T-helper 2 cell treated with Interferon-gamma antibody and Interleukin-4, amounts not matched to agents 5 μg/mL and 100 μg/mL, for 36 hours (primary cell): Measurements from ENCODE around the gene DOCK3.
"Not testable (repeated sequence)": the region's sequence is repeated elsewhere in the genome, so short reads cannot be mapped to it uniquely, and the experiment has no call there.

Source experiments
- DNase-seq: peaks from one replicate; pipeline ENCODE4 v3.0.0; 2021; ENCODE audit warnings: low spot score
- H3K27ac Mint-ChIP-seq: one replicate; pipeline ENCODE4 v1.8.0; 2021; ENCODE audit warnings: mild to moderate bottlenecking, mixed read lengths
- H3K27me3 Mint-ChIP-seq: one replicate; pipeline ENCODE4 v1.8.0; 2021; ENCODE audit warnings: low read depth, mixed read lengths
- H3K36me3 Mint-ChIP-seq: one replicate; pipeline ENCODE4 v1.8.0; 2021; ENCODE audit warnings: low read depth, mixed read lengths
- H3K4me1 Mint-ChIP-seq: one replicate; pipeline ENCODE4 v1.8.0; 2021; ENCODE audit warnings: low read depth, mixed read lengths
- H3K4me3 Mint-ChIP-seq: one replicate; pipeline ENCODE4 v1.8.0; 2022; ENCODE audit warnings: mild to moderate bottlenecking, moderate library complexity, mixed read lengths
- H3K9me3 Mint-ChIP-seq: one replicate; pipeline ENCODE4 v1.8.0; 2021; ENCODE audit warnings: mixed read lengths

The DOCK3 gene

GRCh38 chr3:51361746-51362145, 687.0 kb downstream of the DOCK3 start:
- no peaks in the 10 kb centered on the region for H3K36me3 Mint-ChIP-seq
- no peaks in the 10 kb centered on the region for H3K9me3 Mint-ChIP-seq
- no peak for DNase-seq
- no peak overlapping the region for H3K27ac Mint-ChIP-seq
- peaks cover 4% of the 10 kb centered on the region for H3K27me3 Mint-ChIP-seq
- H3K4me1 Mint-ChIP-seq = no peaks in the 10 kb centered on the region
- H3K4me3 Mint-ChIP-seq = no peak overlapping the region

- no peaks in the 10 kb centered on the region for H3K36me3 Mint-ChIP-seq
- no peaks in the 10 kb centered on the region for H3K4me1 Mint-ChIP-seq
- no peak overlapping the region for H3K4me3 Mint-ChIP-seq
- H3K27me3 Mint-ChIP-seq = peaks cover 7% of the 10 kb centered on the region
- no peaks in the 10 kb centered on the region for H3K9me3 Mint-ChIP-seq
- no peak overlapping the region for H3K27ac Mint-ChIP-seq
- DNase-seq = no peak
These were observed 687.7 kb downstream of the DOCK3 start for GRCh38 chr3:51362476-51362875.

GRCh38 chr3:51368276-51368675, 693.5 kb downstream of the DOCK3 start:
- not testable (repeated sequence) for DNase-seq, H3K27me3 Mint-ChIP-seq, H3K4me1 Mint-ChIP-seq, H3K27ac Mint-ChIP-seq, H3K9me3 Mint-ChIP-seq, H3K4me3 Mint-ChIP-seq, H3K36me3 Mint-ChIP-seq

DNA sequence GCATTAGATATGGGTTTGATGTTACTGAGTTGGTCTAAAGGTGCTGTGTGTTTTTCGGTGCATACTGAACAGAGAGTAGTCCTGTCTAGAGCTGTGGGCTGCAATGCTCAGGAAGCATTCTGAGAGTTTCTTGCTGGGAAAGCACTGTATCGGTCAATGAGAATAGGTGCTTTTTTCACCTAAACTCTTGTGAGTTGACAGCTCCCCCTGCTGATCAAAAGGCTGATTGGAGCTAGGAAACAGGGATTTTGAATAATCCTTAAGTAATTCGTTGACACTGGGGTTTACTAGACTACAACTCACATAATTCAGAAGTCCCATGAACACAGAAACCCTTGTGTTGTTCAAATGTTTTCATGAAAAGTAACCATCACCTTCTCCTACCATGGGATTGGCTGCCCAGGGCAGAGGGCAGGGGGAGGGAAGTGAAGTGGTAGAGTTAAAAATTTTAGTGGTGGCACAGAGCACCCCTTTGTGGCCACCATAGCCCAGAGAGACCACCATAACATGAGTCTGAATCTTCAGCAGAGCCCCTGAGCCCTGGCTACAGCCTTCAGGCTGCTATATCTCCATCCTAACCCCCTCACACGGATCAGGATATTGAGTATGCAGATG, 697.3 kb downstream of the DOCK3 start:
- H3K36me3 Mint-ChIP-seq = no peaks in the 10 kb centered on the region
- no peaks in the 10 kb centered on the region for H3K9me3 Mint-ChIP-seq
- H3K4me1 Mint-ChIP-seq = no peaks in the 10 kb centered on the region
- no peaks in the 10 kb centered on the region for H3K27me3 Mint-ChIP-seq
- H3K4me3 Mint-ChIP-seq = no peak overlapping the region
- no peak overlapping the region for H3K27ac Mint-ChIP-seq
- DNase-seq = no peak

DNA sequence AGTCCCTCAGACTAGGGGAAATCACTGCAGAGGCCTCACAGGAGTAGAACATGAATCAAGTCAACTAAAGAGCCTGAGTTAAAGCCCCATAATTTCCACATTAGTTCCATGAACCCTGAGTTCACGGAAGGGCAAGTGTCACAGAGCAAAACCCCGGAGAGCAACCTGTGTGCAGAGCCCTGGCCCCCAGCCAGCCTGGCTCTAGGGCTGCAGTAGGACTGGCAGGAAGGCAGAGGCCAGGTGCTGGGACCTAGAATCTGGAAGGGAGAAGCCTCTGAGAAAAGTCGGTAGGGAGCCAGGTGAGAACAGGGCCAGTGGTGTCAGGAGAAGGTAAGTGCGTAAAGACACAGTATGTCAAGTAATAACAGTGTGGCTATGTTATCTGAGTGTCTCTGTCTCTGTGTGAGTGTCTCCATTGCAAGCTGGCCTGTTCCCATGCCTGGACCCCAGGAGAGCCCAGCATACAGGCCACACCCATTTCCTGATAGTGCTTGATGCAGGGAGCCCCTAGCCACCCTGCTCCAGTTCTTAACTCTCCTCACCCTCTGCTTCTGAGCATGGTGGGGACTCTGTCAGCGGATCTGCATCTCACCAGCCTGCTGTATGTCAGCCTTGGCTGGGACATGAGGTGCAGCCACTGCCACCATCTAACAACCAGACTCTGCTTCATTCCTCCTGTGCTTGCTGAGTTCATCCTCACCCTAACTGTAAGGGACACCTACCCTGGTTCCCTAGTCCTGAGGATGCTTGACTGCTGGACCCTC, 699.1 kb downstream of the DOCK3 start:
- H3K36me3 Mint-ChIP-seq = no peaks in the 10 kb centered on the region
- H3K4me3 Mint-ChIP-seq = no peak overlapping the region
- no peaks in the 10 kb centered on the region for H3K4me1 Mint-ChIP-seq
- H3K27me3 Mint-ChIP-seq = no peaks in the 10 kb centered on the region
- no peak overlapping the region for H3K27ac Mint-ChIP-seq
- no peaks in the 10 kb centered on the region for H3K9me3 Mint-ChIP-seq
- no peak for DNase-seq

GRCh38 chr3:51374456-51374855, 699.7 kb downstream of the DOCK3 start:
- Mint-ChIP-seq H3K4me3 (no peak overlapping the region), H3K36me3 (no peaks in the 10 kb centered on the region), H3K27ac (no peak overlapping the region), H3K4me1 (peaks cover 5% of the 10 kb centered on the region), H3K27me3 (no peaks in the 10 kb centered on the region), H3K9me3 (no peaks in the 10 kb centered on the region)
- no peak for DNase-seq

GRCh38 chr3:51375136-51375535, 700.4 kb downstream of the DOCK3 start:
- no peak overlapping the region for H3K27ac Mint-ChIP-seq
- DNase-seq = no peak
- H3K27me3 Mint-ChIP-seq = no peaks in the 10 kb centered on the region
- no peaks in the 10 kb centered on the region for H3K36me3 Mint-ChIP-seq
- H3K9me3 Mint-ChIP-seq = no peaks in the 10 kb centered on the region
- H3K4me3 Mint-ChIP-seq = no peak overlapping the region
- H3K4me1 Mint-ChIP-seq = peaks cover 6% of the 10 kb centered on the region

DNA sequence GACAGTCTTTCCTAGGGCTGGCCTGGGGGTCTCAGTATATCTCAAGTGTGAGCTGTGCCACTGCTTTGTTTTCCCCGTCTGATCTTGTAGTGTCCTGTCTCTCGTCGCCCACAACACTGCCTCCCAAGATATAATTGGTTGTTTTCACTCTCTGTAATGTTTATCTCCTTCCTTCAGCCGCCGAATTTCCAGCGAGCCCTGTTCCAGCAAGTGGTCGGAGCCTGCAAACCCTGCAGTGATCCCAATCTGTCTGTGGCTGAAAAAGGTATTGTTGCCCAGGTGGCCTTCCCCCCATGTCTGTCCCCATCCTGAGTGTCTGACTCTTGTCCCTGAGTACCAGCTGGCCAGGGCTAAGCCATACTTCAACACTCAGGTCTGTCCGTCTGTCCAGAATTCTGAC, 700.8 kb downstream of the DOCK3 start:
- no peak for DNase-seq
- Mint-ChIP-seq H3K4me1 (peaks cover 6% of the 10 kb centered on the region), H3K36me3 (no peaks in the 10 kb centered on the region), H3K9me3 (no peaks in the 10 kb centered on the region), H3K27ac (no peak overlapping the region), H3K4me3 (no peak overlapping the region), H3K27me3 (no peaks in the 10 kb centered on the region)

- peaks cover 7% of the 10 kb centered on the region for H3K4me1 Mint-ChIP-seq
- no peak for DNase-seq
- no peaks in the 10 kb centered on the region for H3K9me3 Mint-ChIP-seq
- no peak overlapping the region for H3K4me3 Mint-ChIP-seq
- H3K27ac Mint-ChIP-seq = no peak overlapping the region
- H3K27me3 Mint-ChIP-seq = no peaks in the 10 kb centered on the region
- H3K36me3 Mint-ChIP-seq = no peaks in the 10 kb centered on the region
These were observed 703.3 kb downstream of the DOCK3 start for GRCh38 chr3:51378065-51378464.

- Mint-ChIP-seq H3K4me3 (no peak overlapping the region), H3K36me3 (peaks cover 2% of the 10 kb centered on the region), H3K9me3 (no peaks in the 10 kb centered on the region), H3K4me1 (peaks cover 12% of the 10 kb centered on the region), H3K27ac (no peak overlapping the region), H3K27me3 (no peaks in the 10 kb centered on the region)
- no peak for DNase-seq
These were observed 704.0 kb downstream of the DOCK3 start for GRCh38 chr3:51378726-51379125.

GRCh38 chr3:51379301-51379700, 704.6 kb downstream of the DOCK3 start:
- Mint-ChIP-seq H3K9me3 (no peaks in the 10 kb centered on the region), H3K36me3 (peaks cover 7% of the 10 kb centered on the region), H3K27ac (no peak overlapping the region), H3K4me3 (no peak overlapping the region), H3K4me1 (peaks cover 16% of the 10 kb centered on the region), H3K27me3 (no peaks in the 10 kb centered on the region)
- no peak for DNase-seq

- Mint-ChIP-seq H3K27me3 (no peaks in the 10 kb centered on the region), H3K4me3 (no peak overlapping the region), H3K27ac (no peak overlapping the region), H3K4me1 (peaks cover 16% of the 10 kb centered on the region), H3K36me3 (peaks cover 12% of the 10 kb centered on the region), H3K9me3 (no peaks in the 10 kb centered on the region)
- no peak for DNase-seq
These were observed 705.2 kb downstream of the DOCK3 start for GRCh38 chr3:51379746-51380455.

GRCh38 chr3:51380601-51381332, 706.0 kb downstream of the DOCK3 start:
- peaks cover 16% of the 10 kb centered on the region for H3K4me1 Mint-ChIP-seq
- H3K27me3 Mint-ChIP-seq = no peaks in the 10 kb centered on the region
- H3K27ac Mint-ChIP-seq = no peak overlapping the region
- no peaks in the 10 kb centered on the region for H3K9me3 Mint-ChIP-seq
- no peak for DNase-seq
- no peak overlapping the region for H3K4me3 Mint-ChIP-seq
- H3K36me3 Mint-ChIP-seq = peaks cover 16% of the 10 kb centered on the region

DNA sequence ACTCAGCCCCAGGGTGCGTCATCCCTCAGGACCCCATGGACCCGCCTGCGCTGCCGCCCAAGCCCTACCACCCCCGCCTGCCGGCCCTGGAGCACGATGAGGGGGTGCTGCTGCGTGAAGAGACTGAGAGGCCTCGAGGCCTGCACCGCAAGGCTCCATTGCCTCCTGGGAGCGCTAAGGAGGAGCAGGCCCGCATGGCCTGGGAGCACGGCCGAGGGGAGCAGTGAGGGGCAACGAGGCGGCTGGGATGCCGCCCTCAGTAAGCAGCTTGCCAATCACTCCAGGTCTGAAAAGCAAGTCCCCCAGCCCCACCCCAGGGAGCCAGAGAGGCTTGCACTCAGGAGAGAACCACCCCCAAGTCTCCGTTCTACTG, 706.6 kb downstream of the DOCK3 start:
- no peaks in the 10 kb centered on the region for H3K27me3 Mint-ChIP-seq
- no peak overlapping the region for H3K4me3 Mint-ChIP-seq
- peaks cover 18% of the 10 kb centered on the region for H3K4me1 Mint-ChIP-seq
- no peaks in the 10 kb centered on the region for H3K9me3 Mint-ChIP-seq
- H3K36me3 Mint-ChIP-seq = peaks cover 21% of the 10 kb centered on the region
- no peak for DNase-seq
- H3K27ac Mint-ChIP-seq = no peak overlapping the region
